Activated CD4-positive, alpha-beta T cell treated with anti-CD3 and anti-CD28 coated beads, Interleukin-10, Interleukin-2, amounts not matched to agents 100 ng/mL and 50 ng/mL, durations not matched to agents 16 hours and 8 hours (primary cell): Measurements from ENCODE around the gene PNLIPRP1.

Source experiments
- DNase-seq: peaks from one replicate; pipeline ENCODE4 v3.0.0-alpha.2; 2020

Gene PNLIPRP1

GRCh38 chr10:116602648-116603400, 12.1 kb downstream of the PNLIPRP1 start:
- DNase-seq, result no peak

GRCh38 chr10:116606061-116606483, 15.3 kb downstream of the PNLIPRP1 start:
- no peak for DNase-seq

- no peak for DNase-seq
Observed at GRCh38 chr10:116607336-116607735, 16.6 kb downstream of the PNLIPRP1 start.

- no peak for DNase-seq
Observed at GRCh38 chr10:116608686-116609594, 18.2 kb downstream of the PNLIPRP1 start.

- no peak for DNase-seq
Observed at GRCh38 chr10:116610443-116611152, 19.8 kb downstream of the PNLIPRP1 start.

- no peak for DNase-seq
Observed at GRCh38 chr10:116611153-116611545, 20.4 kb downstream of the PNLIPRP1 start.

GRCh38 chr10:116612107-116612769, 21.5 kb downstream of the PNLIPRP1 start:
- no peak for DNase-seq

GRCh38 chr10:116613471-116613870, 22.7 kb downstream of the PNLIPRP1 start:
- no peak for DNase-seq

- no peak for DNase-seq
Observed at GRCh38 chr10:116614796-116615195, 24.0 kb downstream of the PNLIPRP1 start.

GRCh38 chr10:116615199-116615776, 24.5 kb downstream of the PNLIPRP1 start:
- no peak for DNase-seq

GRCh38 chr10:116620423-116621400, 30.0 kb downstream of the PNLIPRP1 start, which contains the start of gene PNLIPRP2:
Gene PNLIPRP2, plus strand, starts transcription at chr10:116620953.
- no peak for DNase-seq

GRCh38 chr10:116621476-116621875, 30.7 kb downstream of the PNLIPRP1 start:
- DNase-seq, result no peak

- DNase-seq, result no peak
Observed at GRCh38 chr10:116621934-116622655, 31.3 kb downstream of the PNLIPRP1 start.

- no peak for DNase-seq
Observed at GRCh38 chr10:116625845-116626244, 35.1 kb downstream of the PNLIPRP1 start.

GRCh38 chr10:116626815-116627214, 36.1 kb downstream of the PNLIPRP1 start:
- no peak for DNase-seq

GRCh38 chr10:116627386-116627933, 36.7 kb downstream of the PNLIPRP1 start:
- DNase-seq, result no peak

GRCh38 chr10:116629340-116629739, 38.6 kb downstream of the PNLIPRP1 start:
- DNase-seq, result no peak

GRCh38 chr10:116630020-116630419, 39.3 kb downstream of the PNLIPRP1 start:
- DNase-seq, result no peak

GRCh38 chr10:116631871-116632295, 41.1 kb downstream of the PNLIPRP1 start:
- DNase-seq, result no peak
